ENCODE measurements around the gene EXOSC5. TPM values are rescaled to one million over a fixed set of nuclear protein-coding genes. Genes with fewer than 3 reads are reported as not detected.

Gene EXOSC5
- total RNA-seq, 2 donors from 2014 or later: 12.0 to 13.0 TPM

GRCh38 chr19:41363753-41364523 lies 33.2 kb downstream of the EXOSC5 start, which contains the start of gene B9D2:
Gene B9D2, minus strand, starts transcription at chr19:41364149. Its CDS starts 630 bp downstream, at chr19:41363519.
- DNase-seq (peak; percentile 92 to 96 (median 93)), ATAC-seq (peak; percentile 94)
- Mint-ChIP-seq H3K36me3 (ENCODE audit: low read depth) (peaks cover 2% of the 10 kb centered on the region), H3K4me1 (peaks cover 25% of the 10 kb centered on the region), H3K27me3 (no peaks in the 10 kb centered on the region), H3K4me3 (peak within 1 kb of the TSS; percentile 89), H3K27ac (peak within 1 kb of the TSS; percentile 96)
- no peaks in the 10 kb centered on the region for H3K9me3 ChIP-seq (ENCODE audit: control insufficient read depth, low read length, poor library complexity, severe bottlenecking)

GRCh38 chr19:41363371-41363752 lies 33.8 kb downstream of the EXOSC5 start:
- peak overlapping the region; percentile 89 for H3K4me3 Mint-ChIP-seq
- no peak for ATAC-seq
- peaks cover 2% of the 10 kb centered on the region for H3K36me3 Mint-ChIP-seq (ENCODE audit: low read depth)
- peak overlapping the region; percentile 96 for H3K27ac Mint-ChIP-seq
- no peak for DNase-seq
- no peaks in the 10 kb centered on the region for H3K27me3 Mint-ChIP-seq
- no peaks in the 10 kb centered on the region for H3K9me3 ChIP-seq (ENCODE audit: control insufficient read depth, low read length, poor library complexity, severe bottlenecking)
- H3K4me1 Mint-ChIP-seq: peaks cover 27% of the 10 kb centered on the region

GRCh38 chr19:41362143-41362847 lies 34.9 kb downstream of the EXOSC5 start:
- ATAC-seq (no peak), DNase-seq (no peak)
- H3K27me3 Mint-ChIP-seq: no peaks in the 10 kb centered on the region
- H3K4me3 Mint-ChIP-seq: peak overlapping the region; percentile 89
- H3K36me3 Mint-ChIP-seq (ENCODE audit: low read depth): peaks cover 2% of the 10 kb centered on the region
- H3K9me3 ChIP-seq (ENCODE audit: control insufficient read depth, low read length, poor library complexity, severe bottlenecking): no peaks in the 10 kb centered on the region
- H3K27ac Mint-ChIP-seq: peak overlapping the region; percentile 96
- H3K4me1 Mint-ChIP-seq: peaks cover 35% of the 10 kb centered on the region

- ATAC-seq (no peak), DNase-seq (no peak)
- no peaks in the 10 kb centered on the region for H3K9me3 ChIP-seq (ENCODE audit: control insufficient read depth, low read length, poor library complexity, severe bottlenecking)
- Mint-ChIP-seq H3K36me3 (ENCODE audit: low read depth) (no peaks in the 10 kb centered on the region), H3K27ac (peak overlapping the region; percentile 95), H3K4me3 (peak overlapping the region; percentile 81), H3K4me1 (peaks cover 55% of the 10 kb centered on the region), H3K27me3 (no peaks in the 10 kb centered on the region)
These were observed 37.4 kb downstream of the EXOSC5 start for GRCh38 chr19:41359741-41360140.

- H3K36me3 Mint-ChIP-seq (ENCODE audit: low read depth): no peaks in the 10 kb centered on the region
- peaks cover 53% of the 10 kb centered on the region for H3K4me1 Mint-ChIP-seq
- H3K4me3 Mint-ChIP-seq: peak overlapping the region; percentile 86
- ATAC-seq: no peak
- H3K9me3 ChIP-seq (ENCODE audit: control insufficient read depth, low read length, poor library complexity, severe bottlenecking): no peaks in the 10 kb centered on the region
- DNase-seq: no peak
- H3K27ac Mint-ChIP-seq: peak overlapping the region; percentile 95
- H3K27me3 Mint-ChIP-seq: no peaks in the 10 kb centered on the region
These were observed 39.4 kb downstream of the EXOSC5 start for GRCh38 chr19:41357746-41358145.

- H3K27me3 Mint-ChIP-seq: no peaks in the 10 kb centered on the region
- no peaks in the 10 kb centered on the region for H3K9me3 ChIP-seq (ENCODE audit: control insufficient read depth, low read length, poor library complexity, severe bottlenecking)
- peak overlapping the region; percentile 95 for H3K27ac Mint-ChIP-seq
- peaks cover 50% of the 10 kb centered on the region for H3K4me1 Mint-ChIP-seq
- peak overlapping the region; percentile 86 for H3K4me3 Mint-ChIP-seq
- ATAC-seq (no peak), DNase-seq (no peak)
- peaks cover 2% of the 10 kb centered on the region for H3K36me3 Mint-ChIP-seq (ENCODE audit: low read depth)
These were observed 40.0 kb downstream of the EXOSC5 start for GRCh38 chr19:41356984-41357739.

- Mint-ChIP-seq H3K4me1 (peaks cover 56% of the 10 kb centered on the region), H3K4me3 (peak overlapping the region; percentile 86), H3K36me3 (ENCODE audit: low read depth) (peaks cover 8% of the 10 kb centered on the region), H3K27ac (peak overlapping the region; percentile 95), H3K27me3 (no peaks in the 10 kb centered on the region)
- no peaks in the 10 kb centered on the region for H3K9me3 ChIP-seq (ENCODE audit: control insufficient read depth, low read length, poor library complexity, severe bottlenecking)
- DNase-seq (no peak), ATAC-seq (no peak)
These were observed 41.4 kb downstream of the EXOSC5 start for GRCh38 chr19:41355802-41356201.

- ATAC-seq (no peak), DNase-seq (no peak)
- H3K27ac Mint-ChIP-seq: peak overlapping the region; percentile 95
- no peaks in the 10 kb centered on the region for H3K9me3 ChIP-seq (ENCODE audit: control insufficient read depth, low read length, poor library complexity, severe bottlenecking)
- no peaks in the 10 kb centered on the region for H3K27me3 Mint-ChIP-seq
- H3K36me3 Mint-ChIP-seq (ENCODE audit: low read depth): peaks cover 10% of the 10 kb centered on the region
- peaks cover 55% of the 10 kb centered on the region for H3K4me1 Mint-ChIP-seq
- H3K4me3 Mint-ChIP-seq: peak overlapping the region; percentile 86
These were observed 42.1 kb downstream of the EXOSC5 start for GRCh38 chr19:41355035-41355434.

- peaks cover 57% of the 10 kb centered on the region for H3K4me1 Mint-ChIP-seq
- peak overlapping the region; percentile 99 for H3K27ac Mint-ChIP-seq
- DNase-seq (no peak), ATAC-seq (no peak)
- peak overlapping the region; percentile 99 for H3K4me3 Mint-ChIP-seq
- no peaks in the 10 kb centered on the region for H3K9me3 ChIP-seq (ENCODE audit: control insufficient read depth, low read length, poor library complexity, severe bottlenecking)
- peaks cover 10% of the 10 kb centered on the region for H3K36me3 Mint-ChIP-seq (ENCODE audit: low read depth)
- H3K27me3 Mint-ChIP-seq: no peaks in the 10 kb centered on the region
These were observed 42.7 kb downstream of the EXOSC5 start for GRCh38 chr19:41354343-41354953.

- peaks cover 63% of the 10 kb centered on the region for H3K4me1 Mint-ChIP-seq
- DNase-seq (peak; percentile 93 to 97 (median 96)), ATAC-seq (peak; percentile 69)
- H3K36me3 Mint-ChIP-seq (ENCODE audit: low read depth): peaks cover 12% of the 10 kb centered on the region
- H3K4me3 Mint-ChIP-seq: peak within 1 kb of the TSS; percentile 99
- H3K27me3 Mint-ChIP-seq: no peaks in the 10 kb centered on the region
- H3K9me3 ChIP-seq (ENCODE audit: control insufficient read depth, low read length, poor library complexity, severe bottlenecking): no peaks in the 10 kb centered on the region
- peak within 1 kb of the TSS; percentile 99 for H3K27ac Mint-ChIP-seq
These were observed 43.5 kb downstream of the EXOSC5 start, which contains the start of gene TGFB1 for GRCh38 chr19:41353466-41354342. Gene TGFB1, minus strand, starts transcription at chr19:41353922. Its CDS starts 878 bp downstream, at chr19:41353044.

GRCh38 chr19:41352609-41353465 lies 44.3 kb downstream of the EXOSC5 start:
- peak overlapping the region; percentile 99 for H3K4me3 Mint-ChIP-seq
- H3K36me3 Mint-ChIP-seq (ENCODE audit: low read depth): peaks cover 14% of the 10 kb centered on the region
- peak; percentile 66 to 76 (median 67) for DNase-seq
- H3K4me1 Mint-ChIP-seq: peaks cover 60% of the 10 kb centered on the region
- H3K27me3 Mint-ChIP-seq: no peaks in the 10 kb centered on the region
- no peaks in the 10 kb centered on the region for H3K9me3 ChIP-seq (ENCODE audit: control insufficient read depth, low read length, poor library complexity, severe bottlenecking)
- ATAC-seq: peak; percentile 14
- peak overlapping the region; percentile 99 for H3K27ac Mint-ChIP-seq
